ENCODE results near the gene ZBTB2. TPM values are rescaled to one million over a fixed set of nuclear protein-coding genes. Genes with fewer than 3 reads are reported as not detected.

The ZBTB2 gene
- total RNA-seq, 1 experiment from 2014 or later, result 31.4 TPM

DNA sequence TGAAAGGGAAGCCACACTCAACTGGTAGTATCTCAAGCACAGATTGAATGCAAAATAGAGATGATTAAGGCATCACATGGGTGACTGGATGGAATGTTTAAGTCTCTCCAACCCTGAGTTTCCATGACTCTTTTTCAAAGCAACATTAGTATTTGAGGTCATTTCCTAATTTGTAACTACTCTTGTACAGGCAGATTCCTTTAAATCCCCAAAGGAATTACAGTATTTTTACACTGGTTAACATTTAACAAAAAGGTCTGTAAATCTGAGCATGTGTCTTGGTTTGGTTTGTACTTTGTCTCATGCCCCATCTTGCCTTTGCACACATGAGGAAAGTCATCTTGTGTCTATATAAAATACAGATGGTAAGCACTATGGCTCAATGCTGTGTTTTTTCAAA, 45.4 kb upstream of the ZBTB2 start:
- no peak overlapping the region for H3K4ac ChIP-seq (ENCODE audit: low read depth, low read length)
- no peak overlapping the region for H2BK20ac ChIP-seq (ENCODE audit: low read depth, low read length, poor library complexity, severe bottlenecking)
- H3K4me2 ChIP-seq (ENCODE audit: insufficient read depth, insufficient read length, low read length), result no peak overlapping the region
- no peaks in the 10 kb centered on the region for H3K4me1 ChIP-seq (ENCODE audit: insufficient read depth, low read length)
- no peak overlapping the region for H3K18ac ChIP-seq (ENCODE audit: insufficient read length, low read depth, low read length)
- H3K27ac Mint-ChIP-seq, result peak overlapping the region in 1 of 3 experiments; percentile 50; a peak in 3 of 7 replicates
- H3T11ph ChIP-seq (ENCODE audit: low read length), result no peak overlapping the region
- H3K4me1 Mint-ChIP-seq, result no peaks in the 10 kb centered on the region
- H4K91ac ChIP-seq (ENCODE audit: insufficient read length, low read depth, low read length), result no peak overlapping the region
- H3K36me3 Mint-ChIP-seq (ENCODE audit: insufficient read depth in 1 of 3, low read depth in 3 of 3), result peaks cover 2 to 45% (median 12%) of the 10 kb centered on the region in 3 experiments; a peak in 5 of 7 replicates
- H2AK5ac ChIP-seq (ENCODE audit: insufficient read length, low read length), result no peak overlapping the region
- H3K9ac ChIP-seq (ENCODE audit: extremely low read depth, insufficient read length, low read length), result no peak overlapping the region
- no peak overlapping the region for H3K14ac ChIP-seq (ENCODE audit: insufficient read depth, low read length)
- no peaks in the 10 kb centered on the region for H3K27me3 Mint-ChIP-seq (ENCODE audit: low read depth)
- H4K20me1 ChIP-seq (ENCODE audit: control insufficient read depth, insufficient read depth, insufficient read length), result no peaks in the 10 kb centered on the region
- TF ChIP-seq, protein P1, sequence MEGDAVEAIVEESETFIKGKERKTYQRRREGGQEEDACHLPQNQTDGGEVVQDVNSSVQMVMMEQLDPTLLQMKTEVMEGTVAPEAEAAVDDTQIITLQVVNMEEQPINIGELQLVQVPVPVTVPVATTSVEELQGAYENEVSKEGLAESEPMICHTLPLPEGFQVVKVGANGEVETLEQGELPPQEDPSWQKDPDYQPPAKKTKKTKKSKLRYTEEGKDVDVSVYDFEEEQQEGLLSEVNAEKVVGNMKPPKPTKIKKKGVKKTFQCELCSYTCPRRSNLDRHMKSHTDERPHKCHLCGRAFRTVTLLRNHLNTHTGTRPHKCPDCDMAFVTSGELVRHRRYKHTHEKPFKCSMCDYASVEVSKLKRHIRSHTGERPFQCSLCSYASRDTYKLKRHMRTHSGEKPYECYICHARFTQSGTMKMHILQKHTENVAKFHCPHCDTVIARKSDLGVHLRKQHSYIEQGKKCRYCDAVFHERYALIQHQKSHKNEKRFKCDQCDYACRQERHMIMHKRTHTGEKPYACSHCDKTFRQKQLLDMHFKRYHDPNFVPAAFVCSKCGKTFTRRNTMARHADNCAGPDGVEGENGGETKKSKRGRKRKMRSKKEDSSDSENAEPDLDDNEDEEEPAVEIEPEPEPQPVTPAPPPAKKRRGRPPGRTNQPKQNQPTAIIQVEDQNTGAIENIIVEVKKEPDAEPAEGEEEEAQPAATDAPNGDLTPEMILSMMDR (conservative IDR thresholded peaks at IDR 0.05), result no peak
- H3K9me3 Mint-ChIP-seq, result no peaks in the 10 kb centered on the region
- H4K5ac ChIP-seq (ENCODE audit: insufficient read length, low read depth, low read length), result no peak overlapping the region
- no peak overlapping the region for H2AFZ ChIP-seq (ENCODE audit: low read length)
- no peak overlapping the region for H2BK15ac ChIP-seq (ENCODE audit: low read depth, low read length)
- no peak overlapping the region for H2BK5ac ChIP-seq (ENCODE audit: insufficient read length, low read length)
- peaks cover 1% of the 10 kb centered on the region; the same call in 1 of the 2 replicates for H3K79me2 ChIP-seq (ENCODE audit: insufficient read depth, low read length)
- H3K79me1 ChIP-seq (ENCODE audit: insufficient read depth, low read depth, low read length, poor library complexity, severe bottlenecking), result no peaks in the 10 kb centered on the region
- H3K4me3 Mint-ChIP-seq, result no peak overlapping the region
- no peak overlapping the region for H2BK120ac ChIP-seq (ENCODE audit: low read depth, low read length, poor library complexity, severe bottlenecking)
- no peaks in the 10 kb centered on the region for H3K27me3 ChIP-seq (ENCODE audit: insufficient read depth, low read length)
- H4K8ac ChIP-seq (replicated peaks; ENCODE audit: insufficient read length, low read depth, low read length), result no peak overlapping the region
- DNase-seq, result no peak
- H3K9me3 ChIP-seq (ENCODE audit: control insufficient read depth, low read depth, low read length), result no peaks in the 10 kb centered on the region
- H3K23me2 ChIP-seq (ENCODE audit: insufficient read length, low read depth, low read length, poor library complexity, severe bottlenecking), result no peaks in the 10 kb centered on the region
- H3K23ac ChIP-seq (ENCODE audit: insufficient read length, low read depth, low read length), result no peak overlapping the region
- no peak overlapping the region for H3K56ac ChIP-seq (ENCODE audit: insufficient read length, low read depth, low read length)
- no peak overlapping the region for H3K27ac ChIP-seq (ENCODE audit: insufficient read length, low read depth, low read length)
- H2BK12ac ChIP-seq (ENCODE audit: insufficient read length, low read depth, low read length), result no peak overlapping the region
